ENCODE data around the gene RETREG1. TPM values are rescaled to one million over a fixed set of nuclear protein-coding genes. Genes with fewer than 3 reads are reported as not detected.

Gene RETREG1
- total RNA-seq, 4 donors from 2014 or later: 11.6 to 70.1 (median 19.4) TPM

DNA sequence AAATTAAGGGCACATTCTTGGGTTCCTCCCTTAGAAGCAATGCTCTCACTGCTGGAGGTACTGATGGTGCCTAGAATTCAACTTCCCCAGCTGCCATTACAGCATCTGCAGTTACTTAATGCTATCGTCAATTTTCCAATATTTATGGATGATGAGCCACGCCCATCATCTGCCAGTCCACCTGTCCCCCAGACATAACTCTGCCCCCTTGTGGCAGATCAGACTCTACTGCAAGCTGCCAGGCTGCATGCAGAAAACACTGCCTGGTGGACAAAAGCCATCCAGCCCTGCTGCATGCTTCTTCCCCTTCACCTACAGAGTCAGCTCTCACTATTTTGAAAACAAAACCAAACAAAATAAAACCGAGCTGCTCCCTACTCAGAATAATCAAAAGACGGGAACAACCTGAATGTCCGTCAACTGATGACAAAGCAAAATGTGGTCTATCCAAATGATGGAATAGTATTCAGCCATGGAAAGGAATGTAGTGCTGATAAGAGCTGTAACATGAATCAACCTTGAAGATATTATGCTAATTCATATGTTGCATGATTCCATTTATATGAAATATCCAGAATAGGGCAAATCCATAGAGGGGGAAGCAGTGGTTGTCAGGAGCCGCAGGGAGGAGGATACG lies 66.4 kb downstream of the RETREG1 start:
- TF ChIP-seq POLR2A (IDR thresholded peaks at IDR 0.05): no peak
- TF ChIP-seq, protein P1, sequence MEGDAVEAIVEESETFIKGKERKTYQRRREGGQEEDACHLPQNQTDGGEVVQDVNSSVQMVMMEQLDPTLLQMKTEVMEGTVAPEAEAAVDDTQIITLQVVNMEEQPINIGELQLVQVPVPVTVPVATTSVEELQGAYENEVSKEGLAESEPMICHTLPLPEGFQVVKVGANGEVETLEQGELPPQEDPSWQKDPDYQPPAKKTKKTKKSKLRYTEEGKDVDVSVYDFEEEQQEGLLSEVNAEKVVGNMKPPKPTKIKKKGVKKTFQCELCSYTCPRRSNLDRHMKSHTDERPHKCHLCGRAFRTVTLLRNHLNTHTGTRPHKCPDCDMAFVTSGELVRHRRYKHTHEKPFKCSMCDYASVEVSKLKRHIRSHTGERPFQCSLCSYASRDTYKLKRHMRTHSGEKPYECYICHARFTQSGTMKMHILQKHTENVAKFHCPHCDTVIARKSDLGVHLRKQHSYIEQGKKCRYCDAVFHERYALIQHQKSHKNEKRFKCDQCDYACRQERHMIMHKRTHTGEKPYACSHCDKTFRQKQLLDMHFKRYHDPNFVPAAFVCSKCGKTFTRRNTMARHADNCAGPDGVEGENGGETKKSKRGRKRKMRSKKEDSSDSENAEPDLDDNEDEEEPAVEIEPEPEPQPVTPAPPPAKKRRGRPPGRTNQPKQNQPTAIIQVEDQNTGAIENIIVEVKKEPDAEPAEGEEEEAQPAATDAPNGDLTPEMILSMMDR (IDR thresholded peaks at IDR 0.05): peak in 4 of 6 experiments; percentile 50 to 89 (median 86)
- Histone ChIP-seq H3K27ac (no peak overlapping the region), H3K4me1 (peaks cover 0 to 5% (median 0%) of the 10 kb centered on the region in 4 donors), H3K4me3 (no peak overlapping the region), H3K9me3 (no peaks in the 10 kb centered on the region), H3K36me3 (no peaks in the 10 kb centered on the region), H3K27me3 (no peaks in the 10 kb centered on the region)
- peak in 1 of 3 donors; percentile 66 for DNase-seq

DNA sequence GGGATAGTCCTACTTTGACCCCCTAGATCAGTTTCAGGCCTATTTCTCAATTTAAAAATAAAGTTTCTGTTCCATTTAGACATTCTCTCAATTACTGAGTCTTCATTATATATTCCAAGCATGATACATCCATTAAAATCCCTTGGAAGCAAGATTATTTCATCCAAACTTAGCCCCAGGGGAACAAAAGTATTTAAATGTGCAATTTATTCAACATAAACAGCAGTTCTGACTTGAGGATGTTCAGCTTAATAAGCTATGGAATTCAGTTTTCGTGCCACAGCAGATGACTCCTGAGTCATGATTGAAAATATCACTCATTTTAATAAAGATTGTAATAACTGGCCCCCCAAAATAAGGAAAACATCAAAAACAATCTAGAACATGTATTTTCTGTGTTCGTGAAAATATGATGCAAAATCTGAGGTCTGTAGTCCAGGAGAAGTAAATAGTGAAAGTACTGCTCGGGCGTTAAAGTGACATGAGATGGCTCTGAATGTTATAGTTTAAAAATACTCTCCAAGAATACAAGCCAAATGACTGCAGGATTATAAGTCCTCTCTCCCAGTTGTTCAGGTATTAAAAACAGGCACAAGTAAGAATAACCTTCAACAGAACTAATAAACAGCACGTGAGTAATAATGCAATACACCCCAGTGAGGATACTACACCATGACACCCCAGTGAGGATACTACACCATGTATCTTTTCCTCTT lies 67.1 kb downstream of the RETREG1 start:
- H3K9me3 ChIP-seq: no peaks in the 10 kb centered on the region
- DNase-seq: no peak
- H3K27ac ChIP-seq: no peak overlapping the region
- peaks cover 0 to 5% (median 0%) of the 10 kb centered on the region in 4 donors for H3K4me1 ChIP-seq
- no peaks in the 10 kb centered on the region for H3K27me3 ChIP-seq
- no peak overlapping the region for H3K4me3 ChIP-seq
- H3K36me3 ChIP-seq: no peaks in the 10 kb centered on the region
- TF ChIP-seq POLR2A (IDR thresholded peaks at IDR 0.05): no peak
- TF ChIP-seq, protein P1 (IDR thresholded peaks at IDR 0.05): no peak

DNA sequence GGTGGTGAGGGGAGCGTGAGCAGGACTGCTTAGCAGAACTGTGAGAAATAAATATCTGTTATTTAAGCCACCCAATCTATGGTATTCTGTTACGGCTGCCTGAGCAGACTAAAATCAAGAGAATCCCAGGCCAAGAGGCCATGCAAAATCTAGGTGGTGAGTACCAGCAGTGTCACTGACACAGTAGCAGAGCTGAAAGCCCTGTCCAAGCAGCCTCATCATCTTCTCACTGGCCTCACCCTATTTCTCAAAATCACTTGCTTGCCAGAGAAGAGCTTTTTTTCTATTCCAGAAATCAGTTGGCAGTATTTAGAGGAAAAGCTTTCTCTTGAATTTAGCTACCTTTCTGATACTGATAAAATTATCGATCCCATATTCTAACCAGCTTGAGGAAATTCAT lies 68.0 kb downstream of the RETREG1 start:
- H3K27me3 ChIP-seq: no peaks in the 10 kb centered on the region
- H3K4me1 ChIP-seq: peaks cover 0 to 5% (median 0%) of the 10 kb centered on the region in 4 donors
- H3K27ac ChIP-seq: no peak overlapping the region
- no peaks in the 10 kb centered on the region for H3K36me3 ChIP-seq
- TF ChIP-seq, protein P1 (IDR thresholded peaks at IDR 0.05): no peak
- TF ChIP-seq POLR2A (IDR thresholded peaks at IDR 0.05): no peak
- no peak for DNase-seq
- no peaks in the 10 kb centered on the region for H3K9me3 ChIP-seq
- no peak overlapping the region for H3K4me3 ChIP-seq

DNA sequence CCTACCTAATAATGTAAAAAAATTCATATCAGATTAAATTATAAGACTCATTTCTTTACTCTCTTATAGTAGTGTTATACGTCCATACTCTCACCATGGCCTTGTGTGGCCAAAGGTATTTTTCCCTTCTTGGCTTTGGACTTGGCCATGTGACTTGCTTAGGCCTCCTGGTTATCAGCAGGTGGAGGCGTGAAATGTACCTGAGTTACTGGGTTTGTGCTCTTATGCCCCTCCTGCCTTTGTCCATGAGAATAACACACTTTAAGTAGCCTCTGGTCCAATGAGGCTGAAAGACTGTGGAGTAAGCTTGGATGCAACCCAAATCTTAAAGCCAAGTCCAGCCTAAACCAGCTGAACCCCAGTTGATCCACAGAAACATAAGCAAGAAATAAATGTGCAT lies 68.7 kb downstream of the RETREG1 start:
- H3K4me1 ChIP-seq: peaks cover 0 to 5% (median 0%) of the 10 kb centered on the region in 4 donors
- no peaks in the 10 kb centered on the region for H3K36me3 ChIP-seq
- TF ChIP-seq, protein P1 (IDR thresholded peaks at IDR 0.05): peak in 1 of 6 experiments; percentile 2
- TF ChIP-seq POLR2A (IDR thresholded peaks at IDR 0.05): no peak
- H3K4me3 ChIP-seq: no peak overlapping the region
- H3K27me3 ChIP-seq: no peaks in the 10 kb centered on the region
- no peaks in the 10 kb centered on the region for H3K9me3 ChIP-seq
- H3K27ac ChIP-seq: no peak overlapping the region
- DNase-seq: no peak

DNA sequence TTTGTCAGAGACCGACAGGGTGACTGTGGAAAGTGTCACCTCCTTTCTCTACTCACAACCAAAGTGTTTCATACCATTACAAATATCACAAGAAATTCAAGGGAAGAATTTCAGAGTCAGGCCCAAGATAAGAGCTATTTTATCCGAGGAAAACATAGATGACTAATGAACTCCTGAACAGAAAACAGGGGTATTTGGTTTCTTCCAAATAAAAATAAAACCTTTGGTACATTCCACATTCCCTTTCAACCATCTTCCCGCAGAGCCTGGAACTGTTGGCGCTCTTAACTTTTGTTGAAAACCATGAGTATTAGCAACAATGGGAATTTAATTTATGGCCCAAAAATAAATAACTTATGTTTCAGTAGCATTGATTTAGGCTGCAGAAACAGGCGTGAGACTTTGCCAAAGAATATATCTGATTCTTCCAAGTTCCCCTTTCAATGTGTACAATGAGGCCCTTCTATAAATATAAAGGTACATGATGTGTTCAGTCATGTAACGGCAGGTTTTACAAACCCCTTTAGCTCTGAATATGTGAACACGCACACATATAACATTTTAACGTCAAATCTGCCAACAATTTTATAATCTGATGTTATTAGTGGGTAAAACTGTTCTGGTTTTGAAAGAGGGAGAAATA lies 69.5 kb downstream of the RETREG1 start:
- Histone ChIP-seq H3K27me3 (no peaks in the 10 kb centered on the region), H3K36me3 (no peaks in the 10 kb centered on the region), H3K27ac (no peak overlapping the region), H3K4me1 (peaks cover 0 to 5% (median 0%) of the 10 kb centered on the region in 4 donors), H3K4me3 (no peak overlapping the region), H3K9me3 (no peaks in the 10 kb centered on the region)
- DNase-seq: no peak
- TF ChIP-seq POLR2A (IDR thresholded peaks at IDR 0.05): no peak
- TF ChIP-seq, protein P1 (IDR thresholded peaks at IDR 0.05): no peak

All from Peyer's patch (tissue), 4 donors.